Kidney epithelial cell (primary cell): ENCODE results near the gene AP2S1. TPM values are rescaled to one million over a fixed set of nuclear protein-coding genes. Genes with fewer than 3 reads are reported as not detected.
"Not testable (repeated sequence)": the region's sequence is repeated elsewhere in the genome, so short reads cannot be mapped to it uniquely, and the experiment has no call there.

ENCODE experiments used
- DNase-seq: peaks from one replicate; pipeline ENCODE4 v3.0.0-alpha.2; 2010; ENCODE audit warnings: low read depth
- H3K27me3 ChIP-seq: 2 replicates; pipeline ENCODE4 v1.6.0; 2011; ENCODE audit warnings: low read length; ENCODE audit not compliant: control insufficient read depth, insufficient read depth
- H3K36me3 ChIP-seq: 2 replicates; pipeline ENCODE4 v1.5.1; 2011; ENCODE audit warnings: low read length; ENCODE audit not compliant: control insufficient read depth, insufficient read depth
- H3K4me3 ChIP-seq: 2 replicates; pipeline ENCODE4 v1.5.1; 2011; ENCODE audit warnings: low read depth, mild to moderate bottlenecking, control low read depth, low read length
- CTCF ChIP-seq: IDR thresholded peaks from 2 replicates; pipeline ENCODE4 v1.5.1; 2011; ENCODE audit warnings: mild to moderate bottlenecking, moderate library complexity, low read length, control low read depth, inconsistent platforms; ENCODE audit not compliant: insufficient read depth, poor library complexity, severe bottlenecking
- total RNA-seq: library from RNA; depleted of rRNA; stranded (reverse); fragments of >200 nt; gene quantifications from 2 replicates; pipeline ENCODE4 v1.2.3, GENCODE V29; 2015

The AP2S1 gene
- total RNA-seq, 1 donor from 2014 or later, result 157 TPM

DNA sequence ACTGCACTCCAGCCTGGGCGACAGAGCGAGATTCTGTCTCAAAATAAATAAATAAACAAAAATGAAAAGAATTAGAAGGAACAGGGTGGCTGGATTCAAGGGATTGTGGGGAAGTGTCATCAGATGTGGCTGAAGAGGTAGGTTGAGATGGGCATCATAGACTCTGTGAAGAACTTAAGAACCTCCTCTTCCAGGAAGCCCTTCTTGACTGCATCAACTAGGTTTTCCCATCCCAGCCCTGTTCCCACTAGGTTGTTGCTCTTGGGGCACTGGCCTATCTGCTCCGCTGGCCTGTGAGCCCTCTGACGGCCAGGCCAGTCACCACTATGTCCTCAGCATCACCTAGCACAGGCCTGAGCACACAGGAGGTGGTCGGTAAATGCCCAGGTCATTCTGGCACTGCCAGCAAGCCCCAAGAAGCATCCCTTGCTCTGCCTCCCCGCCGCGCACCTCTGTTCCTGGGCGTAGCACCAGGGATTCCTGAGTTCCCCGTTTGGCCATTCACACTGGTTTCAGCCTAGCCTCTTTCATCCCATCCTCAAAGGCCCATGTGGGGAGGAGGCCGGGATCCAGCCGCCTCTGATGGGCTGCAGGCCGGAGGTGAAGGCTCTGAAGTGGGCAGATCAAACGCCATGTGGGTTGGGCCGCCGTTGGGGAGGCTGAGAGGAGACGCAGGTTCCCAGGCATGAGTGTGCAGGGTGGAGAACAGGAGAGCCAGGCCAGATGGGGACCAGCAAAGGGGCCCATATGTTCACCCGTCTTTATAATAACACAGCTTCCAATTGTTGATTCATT is 34.6 kb downstream of the AP2S1 start:
- Histone ChIP-seq H3K27me3 (no peaks in the 10 kb centered on the region), H3K4me3 (no peak overlapping the region), H3K36me3 (no peaks in the 10 kb centered on the region)
- TF ChIP-seq CTCF, result no peak
- DNase-seq, result no peak

- Histone ChIP-seq H3K27me3 (no peaks in the 10 kb centered on the region), H3K36me3 (no peaks in the 10 kb centered on the region), H3K4me3 (no peak overlapping the region)
- no peak for TF ChIP-seq CTCF
- DNase-seq, result no peak
These were observed 36.7 kb downstream of the AP2S1 start for GRCh38 chr19:46813839-46814358.

DNA sequence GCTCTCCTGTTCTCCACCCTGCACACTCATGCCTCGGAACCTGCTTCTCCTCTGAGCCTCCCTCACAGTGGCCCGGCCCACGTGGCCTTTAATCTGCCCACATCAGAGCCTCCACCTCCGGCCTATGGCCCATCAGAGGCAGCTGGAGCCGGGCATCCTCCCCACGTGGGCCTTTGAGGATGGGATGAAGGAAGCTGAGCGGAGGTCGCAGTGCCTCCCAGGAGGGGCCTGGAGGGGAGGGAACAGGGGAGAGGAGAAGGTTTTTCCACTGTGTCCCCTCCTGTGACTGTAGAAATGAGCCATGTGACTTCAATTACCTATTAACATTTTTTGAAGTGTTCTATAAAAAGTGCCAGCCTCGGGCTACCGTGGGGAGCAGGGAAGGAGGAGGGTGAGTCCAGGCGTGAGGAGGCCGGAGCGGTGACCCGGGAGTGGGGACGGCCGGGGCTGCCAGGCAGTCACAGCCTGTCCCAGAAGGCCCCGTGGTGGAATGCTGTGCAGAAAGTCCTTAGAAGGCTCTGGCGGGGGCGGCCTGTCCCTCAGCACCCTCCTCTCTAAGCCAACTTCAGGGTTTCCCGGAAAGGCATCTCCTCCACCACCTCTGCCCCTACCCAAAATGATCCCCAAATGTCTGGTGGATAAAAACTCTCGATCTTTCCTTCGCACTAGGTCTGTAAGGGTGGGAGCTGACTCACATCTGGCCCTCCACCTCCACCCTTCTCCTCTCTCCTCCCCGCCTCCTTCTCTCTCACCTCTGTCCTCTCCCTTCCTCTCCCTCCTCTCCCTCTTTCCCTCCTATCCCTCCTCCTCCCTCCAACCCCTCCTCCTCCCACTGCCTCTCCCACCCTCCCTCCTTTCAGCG is 37.4 kb downstream of the AP2S1 start:
- TF ChIP-seq CTCF, result no peak
- DNase-seq, result no peak
- Histone ChIP-seq H3K27me3 (no peaks in the 10 kb centered on the region), H3K36me3 (no peaks in the 10 kb centered on the region), H3K4me3 (no peak overlapping the region)

GRCh38 chr19:46809534-46810272 is 40.9 kb downstream of the AP2S1 start:
- Histone ChIP-seq H3K4me3 (no peak overlapping the region), H3K36me3 (no peaks in the 10 kb centered on the region), H3K27me3 (no peaks in the 10 kb centered on the region)
- no peak for TF ChIP-seq CTCF
- DNase-seq, result no peak

DNA sequence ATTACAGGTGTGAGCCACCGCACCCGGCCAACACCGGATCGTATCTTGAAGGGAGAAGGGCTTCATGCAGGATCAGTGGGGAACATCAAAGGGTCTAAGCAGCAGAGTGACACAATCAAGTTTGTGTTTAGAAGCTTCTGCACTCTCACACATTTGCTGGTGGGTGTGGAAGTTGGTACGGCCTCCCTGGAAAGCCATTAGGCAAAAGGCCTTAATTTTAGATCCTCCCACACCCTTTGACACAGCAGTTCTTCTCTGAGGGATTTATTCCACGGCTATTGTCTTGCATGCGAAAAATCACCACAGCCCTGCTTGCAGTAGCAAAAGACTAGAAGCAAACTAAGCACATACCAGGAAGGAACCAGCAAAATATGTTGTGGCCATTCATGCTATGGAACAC is 44.0 kb downstream of the AP2S1 start:
- Histone ChIP-seq H3K4me3 (no peak overlapping the region), H3K27me3 (no peaks in the 10 kb centered on the region), H3K36me3 (no peaks in the 10 kb centered on the region)
- no peak for DNase-seq
- TF ChIP-seq CTCF, result no peak

DNA sequence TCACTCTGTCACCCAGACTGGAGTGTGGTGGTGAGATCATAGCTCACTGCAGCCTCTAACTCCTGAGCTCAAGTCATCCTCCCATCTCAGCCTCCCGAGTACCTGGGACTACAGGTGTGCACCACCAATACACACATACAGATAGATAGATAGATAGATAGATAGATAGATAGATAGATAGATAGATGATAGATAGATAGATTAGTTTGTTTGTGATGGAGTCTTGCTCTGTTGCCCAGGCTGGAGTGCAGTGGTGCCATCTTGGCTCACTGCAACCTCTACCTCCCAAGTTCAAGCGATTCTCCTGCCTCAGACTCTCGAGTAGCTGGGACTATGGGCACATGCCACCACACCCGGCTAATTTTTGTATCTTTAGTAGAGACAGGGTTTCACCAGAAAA is 46.2 kb downstream of the AP2S1 start:
- not testable (repeated sequence) for H3K27me3 ChIP-seq, H3K4me3 ChIP-seq, DNase-seq, H3K36me3 ChIP-seq
